HG02798 (cell line): ENCODE measurements around the gene TEX26.
"Not testable (repeated sequence)": the region's sequence is repeated elsewhere in the genome, so short reads cannot be mapped to it uniquely, and the experiment has no call there.

Source experiments
- ATAC-seq: cut with Tn5 transposase; IDR thresholded peaks from one replicate; pipeline ENCODE4 v1.9.1; 2021; ENCODE audit warnings: mild to moderate bottlenecking; ENCODE audit not compliant: unreplicated experiment, poor library complexity

The TEX26 gene

DNA sequence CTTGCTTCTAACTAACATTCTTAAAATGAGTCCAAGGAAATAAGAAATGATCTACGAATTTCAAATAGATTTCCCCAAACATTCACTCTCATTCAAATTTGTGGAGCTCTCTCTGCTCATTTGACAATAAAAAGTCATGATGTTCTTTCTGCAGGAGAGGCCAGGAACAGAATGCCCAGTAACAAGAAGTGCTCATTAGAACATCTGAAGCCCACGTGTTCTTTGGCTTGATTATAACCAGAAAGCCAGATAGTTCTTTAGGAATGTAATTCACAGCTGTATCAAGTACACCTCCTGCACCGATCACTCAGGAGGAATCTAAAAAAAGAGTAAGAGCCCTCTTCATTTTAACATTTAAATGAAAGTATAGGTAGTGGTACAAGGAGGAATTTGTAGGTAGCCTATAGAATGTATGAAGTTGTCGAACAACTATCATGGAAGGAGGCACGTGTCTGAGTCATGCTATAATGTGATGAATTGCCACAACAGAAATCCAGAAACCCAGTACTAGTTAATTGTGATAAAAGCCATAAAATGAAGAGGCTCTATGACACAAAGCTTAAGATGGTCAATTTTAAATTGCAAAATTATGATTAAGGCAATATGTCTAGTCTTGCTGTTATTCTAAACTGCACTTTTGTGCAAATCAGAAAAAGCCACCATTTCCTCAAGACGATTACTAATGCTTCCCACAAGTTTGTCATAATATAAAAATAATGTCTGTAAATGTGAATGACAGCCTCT lies 13.6 kb upstream of the TEX26 start:
- ATAC-seq: no peak

DNA sequence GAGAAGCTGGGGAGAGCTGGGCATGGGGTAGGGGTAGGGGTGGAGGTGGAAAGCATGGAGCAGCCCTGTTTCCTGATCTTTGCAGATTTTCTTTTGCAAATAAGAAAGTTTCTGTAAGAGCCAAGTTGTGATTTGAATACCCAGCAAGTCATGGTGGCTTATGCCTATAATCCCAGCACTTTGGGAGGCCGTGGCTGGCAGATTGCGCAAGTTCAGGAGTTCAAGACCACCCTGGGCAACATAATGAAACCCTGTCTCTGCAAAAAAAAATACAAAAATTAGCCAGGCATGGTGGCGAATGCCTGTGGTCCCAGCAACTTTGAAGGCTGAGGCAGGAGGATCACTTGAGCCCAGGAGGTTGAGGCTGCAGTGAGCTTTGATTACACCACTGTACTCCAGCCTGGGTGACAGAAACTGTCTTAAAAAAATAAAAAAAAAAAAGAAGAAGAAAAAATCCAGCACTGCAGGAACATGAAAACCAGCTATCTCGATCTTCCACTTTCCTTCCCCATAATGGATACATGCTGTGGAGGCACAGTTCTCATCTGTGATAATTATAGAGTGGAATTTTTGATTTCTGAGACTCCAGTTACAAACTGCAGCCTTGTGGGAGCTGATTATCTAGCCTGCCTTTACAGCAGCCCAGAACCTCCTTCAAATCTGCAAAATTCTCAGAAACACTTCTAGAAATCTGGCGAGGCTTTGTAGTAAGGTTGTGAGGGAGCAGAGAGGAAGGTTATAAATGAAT lies 12.1 kb upstream of the TEX26 start:
- ATAC-seq: no peak

DNA sequence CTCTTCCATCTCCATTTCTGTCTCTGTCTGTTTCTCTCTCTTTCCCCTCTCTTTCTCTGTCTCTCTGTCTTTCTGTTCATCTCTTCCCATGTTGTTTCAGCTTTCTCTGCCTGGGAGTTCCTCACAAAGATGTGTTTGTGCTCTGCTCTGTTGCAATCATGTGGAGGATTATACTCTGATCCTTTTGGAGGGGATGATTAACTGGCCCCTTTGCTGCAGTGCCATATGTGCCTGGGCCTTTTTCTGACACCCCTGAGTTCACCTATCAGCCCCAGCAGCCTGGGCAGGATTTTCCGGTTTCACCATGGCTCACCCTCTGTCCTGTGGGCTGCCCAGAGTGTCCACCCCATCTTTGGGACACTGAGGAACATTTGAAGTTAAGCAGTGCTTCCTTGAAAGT lies 9.0 kb upstream of the TEX26 start:
- no peak for ATAC-seq

DNA sequence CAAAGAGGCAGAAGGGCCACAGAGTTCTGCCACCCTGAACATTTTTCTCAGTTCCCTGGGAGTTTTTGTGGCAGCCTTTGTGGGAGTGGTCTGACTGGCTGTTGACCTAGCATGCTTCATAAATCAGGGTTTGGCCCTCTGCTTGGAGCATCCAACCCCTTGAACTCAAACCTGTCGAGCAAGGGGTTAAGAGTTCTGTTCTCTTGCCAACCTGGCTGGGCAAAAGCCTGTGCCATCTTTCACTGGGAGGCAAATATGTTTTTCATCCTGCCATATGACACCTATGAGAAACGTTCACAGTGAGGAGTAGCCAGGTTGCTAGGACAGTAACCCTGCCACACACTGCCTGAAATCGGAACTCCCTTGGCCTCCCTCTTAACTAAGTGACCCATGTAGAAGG lies 7.7 kb upstream of the TEX26 start:
- ATAC-seq: no peak

DNA sequence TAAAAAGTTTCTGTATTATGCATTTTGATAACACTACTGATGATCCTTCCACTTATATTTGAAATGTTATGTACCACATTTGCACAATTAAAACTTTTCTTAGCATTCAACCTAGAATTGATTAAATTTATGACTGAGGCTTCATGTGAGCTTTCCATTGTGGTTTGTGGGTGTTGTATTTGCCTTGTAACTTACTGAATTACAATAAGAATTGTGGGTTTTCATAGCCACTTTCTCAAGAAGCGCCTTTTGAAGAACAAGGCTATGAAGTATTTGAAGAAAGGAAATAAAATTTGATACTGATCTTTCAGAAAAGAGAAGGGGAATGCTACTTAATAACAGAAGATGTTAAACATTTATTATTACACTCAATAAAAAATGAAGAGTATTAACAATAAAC lies 7.0 kb upstream of the TEX26 start:
- ATAC-seq: no peak

DNA sequence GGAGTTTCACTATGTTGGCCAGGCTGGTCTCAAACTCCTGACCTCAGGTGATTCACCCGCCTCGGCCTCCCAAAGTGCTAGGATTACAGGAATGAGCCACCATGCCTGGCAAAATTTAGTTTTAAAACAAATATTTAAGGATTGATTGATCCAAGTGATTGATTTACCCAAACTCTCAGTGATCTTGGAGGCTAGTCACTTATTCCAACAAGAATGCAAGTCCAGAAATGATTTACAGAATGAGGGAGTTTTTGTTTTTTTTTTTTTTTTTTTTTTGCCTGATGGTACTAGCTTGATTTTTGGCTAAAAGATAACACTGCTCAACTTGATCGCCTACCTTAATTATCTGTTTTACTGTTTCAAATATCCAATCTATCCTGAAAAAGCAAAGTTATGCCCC lies 5.7 kb upstream of the TEX26 start:
- no peak for ATAC-seq

DNA sequence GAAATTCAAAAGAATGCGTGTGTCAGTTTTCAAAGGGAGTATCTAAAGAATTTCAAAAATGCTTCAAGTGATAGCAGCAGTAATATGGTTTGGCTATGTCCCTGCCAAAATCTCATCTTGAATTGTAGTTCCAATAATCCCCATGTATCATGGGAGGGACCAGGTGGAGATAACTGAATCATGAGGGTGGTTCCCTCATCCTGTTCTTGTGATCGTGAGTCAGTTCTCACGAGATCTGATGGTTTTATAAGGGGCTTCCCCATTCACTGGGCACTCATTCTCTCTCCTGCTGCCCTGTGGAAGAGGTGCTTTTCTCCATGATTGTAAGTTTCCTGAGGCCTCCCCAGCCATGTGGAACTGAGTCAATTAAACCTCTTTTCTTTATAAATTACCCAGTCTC lies 5.3 kb upstream of the TEX26 start:
- ATAC-seq: not testable (repeated sequence)

DNA sequence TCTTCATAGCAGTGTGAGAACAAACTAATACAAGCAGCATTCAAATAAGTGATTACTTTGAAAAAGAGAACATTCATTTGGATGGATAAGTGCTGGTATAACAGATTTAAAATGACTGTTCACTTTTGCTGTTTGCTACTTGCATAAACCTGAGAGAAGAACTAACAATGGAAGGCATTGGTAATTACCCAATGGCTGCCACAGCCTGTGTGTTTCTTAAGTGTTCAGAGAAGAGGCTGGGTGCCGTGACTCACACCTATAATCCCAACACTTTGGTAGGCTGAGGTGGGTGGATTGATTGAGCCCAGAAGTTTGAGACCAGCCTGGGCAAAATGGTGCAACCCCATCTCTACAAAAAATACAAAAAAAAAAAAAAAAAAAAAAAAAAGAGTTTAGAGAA lies 4.9 kb upstream of the TEX26 start:
- no peak for ATAC-seq

DNA sequence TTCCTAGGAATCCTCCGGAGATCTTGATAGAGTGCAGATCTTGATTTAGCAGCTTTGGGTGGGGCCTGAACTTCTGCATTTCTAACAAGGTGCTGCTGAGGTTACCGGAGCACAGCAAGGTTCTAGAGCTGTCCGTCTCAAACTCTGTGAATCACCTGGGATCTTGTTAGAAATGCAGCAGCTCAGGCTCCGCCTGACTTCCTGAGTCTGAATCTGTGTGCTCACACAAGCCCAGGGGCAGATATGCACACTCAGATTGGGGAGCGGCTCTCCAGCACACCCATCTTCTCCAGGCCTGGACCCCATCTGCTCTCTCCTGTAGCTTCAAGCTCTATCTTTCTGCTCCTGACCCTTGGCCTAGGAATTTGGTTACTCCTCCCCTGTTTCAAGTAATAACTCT lies 3.5 kb upstream of the TEX26 start:
- ATAC-seq: no peak

DNA sequence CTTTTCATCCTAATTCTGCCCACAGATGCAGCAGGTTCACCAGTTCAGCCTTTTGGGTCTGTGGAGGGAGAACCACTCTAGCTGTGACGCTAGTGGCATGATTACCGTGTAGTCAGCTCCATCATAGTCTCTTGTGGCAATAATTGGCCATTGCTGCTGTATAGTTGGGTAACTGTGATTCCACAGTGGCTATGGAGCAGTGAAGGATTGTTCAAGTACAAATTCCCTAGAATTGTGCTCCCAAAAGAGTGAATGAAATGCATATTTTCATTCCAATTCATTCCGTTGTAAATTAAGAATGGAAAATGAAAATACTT lies 856 bp downstream of the TEX26 start:
- no peak for ATAC-seq

DNA sequence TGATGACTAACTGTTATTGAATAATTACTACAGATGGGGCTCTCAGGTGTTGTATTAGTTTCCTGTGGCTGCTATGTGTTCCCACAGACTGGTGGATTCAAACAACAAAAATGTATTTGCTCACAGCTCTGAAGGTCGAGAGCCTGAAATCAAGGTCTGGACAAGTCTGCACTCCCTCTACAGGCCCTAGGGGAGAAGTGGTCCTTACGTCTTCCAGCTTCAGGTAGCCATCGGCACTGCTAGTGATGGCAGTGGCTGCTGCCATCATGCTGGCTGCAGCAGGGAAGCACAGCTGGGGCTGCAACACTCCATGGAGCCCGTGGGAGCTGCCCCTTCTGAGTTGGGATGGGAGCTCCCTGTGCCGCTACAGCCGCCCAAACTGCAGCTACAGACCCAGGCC lies 1.9 kb downstream of the TEX26 start:
- ATAC-seq: no peak

DNA sequence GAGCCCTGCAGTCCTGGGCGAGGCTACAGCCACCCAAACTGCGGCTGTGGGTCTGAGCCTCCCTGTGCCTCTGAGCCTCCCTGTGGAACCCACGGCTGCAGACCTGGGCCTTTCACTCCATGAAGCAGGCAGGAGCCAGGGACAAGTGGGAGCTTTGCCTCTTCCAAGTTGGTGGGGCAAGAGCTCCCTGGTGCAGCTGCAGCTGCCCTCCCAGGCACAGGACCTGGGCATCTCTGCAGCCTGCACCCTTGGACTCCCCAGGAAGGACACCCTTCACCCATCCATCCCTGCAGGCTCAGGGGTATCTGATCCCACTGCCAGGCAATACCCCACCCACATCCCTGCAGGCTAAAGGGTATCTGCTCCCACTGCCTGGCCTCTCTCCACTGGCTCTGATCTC lies 2.3 kb downstream of the TEX26 start:
- ATAC-seq: no peak

DNA sequence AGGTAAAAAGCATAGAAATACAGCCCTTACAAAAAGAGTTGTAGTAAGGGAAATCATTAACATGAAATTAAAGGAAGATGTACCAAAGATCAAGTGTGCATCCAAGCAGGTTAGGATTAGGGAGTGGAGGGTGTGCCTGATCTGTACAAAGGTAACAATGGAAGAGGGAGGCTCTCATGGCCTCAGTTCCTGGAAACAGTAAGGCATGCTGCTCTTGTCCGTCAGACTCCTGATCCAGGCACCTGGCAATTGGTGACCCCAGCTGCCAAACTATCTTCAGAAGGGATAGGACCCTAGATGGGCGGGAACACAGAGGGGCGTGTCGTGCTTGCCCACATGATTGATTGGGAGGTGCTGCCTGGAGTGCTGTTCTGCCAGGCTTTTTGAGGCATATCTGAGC lies 4.5 kb downstream of the TEX26 start:
- ATAC-seq: no peak

DNA sequence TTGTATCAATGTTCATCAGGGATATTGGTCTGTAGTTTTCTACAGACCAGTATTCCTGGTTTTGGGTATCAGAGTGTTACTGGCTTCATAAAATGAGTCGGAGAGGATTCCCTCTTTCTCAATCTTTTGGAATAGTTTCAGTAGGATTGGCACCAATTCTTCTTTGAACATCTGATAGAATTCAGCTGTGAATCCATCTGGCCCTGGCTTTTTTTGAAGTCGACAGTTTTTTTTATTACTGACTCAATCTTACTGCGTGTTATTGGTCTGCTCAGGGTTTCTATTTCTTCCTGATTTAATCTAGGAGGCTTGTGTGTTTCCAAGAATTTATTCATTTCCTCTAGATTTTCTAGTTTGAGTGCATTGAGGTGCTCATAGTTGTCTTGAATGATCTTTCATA lies 11.4 kb downstream of the TEX26 start:
- ATAC-seq: no peak

DNA sequence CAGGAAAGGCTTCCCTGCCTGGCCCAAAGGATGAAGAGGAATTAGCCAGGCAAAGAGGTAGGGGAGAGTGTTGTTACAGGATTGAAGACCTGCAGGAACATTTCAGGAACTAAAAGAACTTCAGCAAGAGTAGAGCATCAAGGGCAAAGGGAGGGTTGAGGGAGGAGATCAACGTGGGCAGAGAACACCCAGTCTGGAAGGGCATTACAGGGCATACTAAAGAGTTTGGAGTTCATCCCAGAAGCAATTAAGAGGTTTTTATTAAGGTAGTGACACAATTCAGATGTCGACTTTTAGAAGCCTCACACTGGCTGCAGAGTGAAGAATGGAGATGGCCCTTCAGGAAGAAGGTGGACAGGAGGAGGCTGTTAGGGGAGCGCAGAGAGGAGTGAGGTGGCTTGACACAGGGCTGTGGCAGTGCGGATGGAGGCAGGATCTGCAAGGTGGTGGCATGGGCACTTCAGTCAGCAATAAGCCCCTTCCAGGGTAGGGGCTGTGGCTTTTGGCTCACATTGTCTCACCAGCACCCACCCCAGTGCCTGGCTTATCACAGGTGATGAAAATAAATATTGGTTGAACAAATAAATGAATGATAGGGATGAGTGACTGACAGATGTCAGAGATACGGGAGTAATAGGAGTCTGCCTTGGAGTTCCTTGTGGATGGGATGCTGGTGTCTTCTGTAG lies 24.9 kb downstream of the TEX26 start:
- no peak for ATAC-seq

DNA sequence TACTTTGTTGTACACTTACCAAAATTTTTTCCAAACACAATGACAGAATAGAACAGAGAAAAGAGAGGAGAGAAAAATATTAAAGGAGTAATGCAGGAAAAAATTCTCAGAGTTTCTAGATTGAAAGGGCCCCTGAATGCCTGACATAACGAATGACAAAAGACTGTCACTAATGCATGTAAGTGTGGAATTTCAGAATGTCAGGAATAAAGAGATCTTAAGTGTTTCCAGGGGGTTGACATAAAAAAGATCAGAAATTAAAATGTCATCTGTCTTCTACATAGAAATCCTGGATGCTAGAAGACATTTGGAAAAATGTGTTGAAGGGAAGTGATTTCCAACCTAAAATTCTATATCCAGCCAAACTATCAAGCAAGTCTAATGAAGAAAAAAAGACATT lies 27.2 kb downstream of the TEX26 start:
- no peak for ATAC-seq

DNA sequence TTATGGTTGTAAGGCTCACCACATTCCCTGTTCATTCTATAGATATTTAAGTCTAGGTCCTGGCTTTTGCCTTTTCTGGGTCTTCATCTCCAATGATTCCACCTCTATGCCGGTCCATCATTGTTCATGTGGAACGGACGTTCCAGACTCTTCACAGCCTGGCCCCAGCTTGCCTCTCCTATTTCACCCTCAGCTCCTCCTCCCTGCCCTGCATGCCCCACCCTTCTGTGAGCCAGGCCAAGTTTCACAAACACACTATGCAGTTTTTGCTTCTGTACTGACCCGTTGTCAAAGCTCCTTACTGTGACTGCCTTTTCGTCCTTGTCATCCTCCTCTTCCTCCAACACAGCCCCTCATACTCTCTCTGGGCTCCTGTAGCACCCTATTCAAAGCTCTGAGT lies 31.3 kb downstream of the TEX26 start:
- no peak for ATAC-seq

DNA sequence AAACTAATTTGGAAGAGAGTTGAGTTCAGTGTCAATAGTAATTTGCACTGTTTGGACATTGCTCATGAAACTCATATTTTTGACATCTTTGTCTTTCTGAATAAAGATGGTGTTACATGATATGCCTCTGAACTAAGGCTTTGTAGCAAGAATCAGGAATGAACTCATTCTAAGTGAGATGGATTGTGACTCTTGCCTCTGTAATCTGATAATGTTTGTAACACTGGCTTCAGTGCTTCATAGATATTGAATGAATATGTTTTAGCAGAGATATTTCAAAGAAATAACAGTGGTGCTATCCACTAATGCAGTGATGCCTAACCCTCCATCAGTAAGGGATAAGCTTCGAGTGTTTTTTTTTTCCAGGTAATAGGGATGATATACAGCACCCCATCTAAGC lies 32.9 kb downstream of the TEX26 start:
- no peak for ATAC-seq

DNA sequence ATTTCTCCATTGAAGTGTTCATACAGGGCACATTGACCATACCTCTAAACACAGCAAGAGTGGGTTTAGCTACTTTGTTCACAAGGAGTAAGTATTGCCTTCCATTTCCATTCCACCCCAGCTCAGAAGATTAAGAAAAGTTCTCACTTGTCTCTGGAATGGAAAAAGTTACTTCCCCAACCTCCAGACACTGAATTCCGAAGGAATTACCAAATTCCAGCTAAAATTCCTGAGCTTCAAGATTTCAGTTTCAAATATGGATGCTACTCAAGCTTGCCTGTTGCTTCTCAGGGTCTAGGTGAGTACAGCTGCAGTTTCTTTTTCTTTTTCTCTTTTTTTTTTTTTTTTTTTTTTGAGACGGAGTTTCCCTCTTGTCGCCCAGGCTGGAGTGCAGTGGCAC lies 33.6 kb downstream of the TEX26 start:
- ATAC-seq: no peak

DNA sequence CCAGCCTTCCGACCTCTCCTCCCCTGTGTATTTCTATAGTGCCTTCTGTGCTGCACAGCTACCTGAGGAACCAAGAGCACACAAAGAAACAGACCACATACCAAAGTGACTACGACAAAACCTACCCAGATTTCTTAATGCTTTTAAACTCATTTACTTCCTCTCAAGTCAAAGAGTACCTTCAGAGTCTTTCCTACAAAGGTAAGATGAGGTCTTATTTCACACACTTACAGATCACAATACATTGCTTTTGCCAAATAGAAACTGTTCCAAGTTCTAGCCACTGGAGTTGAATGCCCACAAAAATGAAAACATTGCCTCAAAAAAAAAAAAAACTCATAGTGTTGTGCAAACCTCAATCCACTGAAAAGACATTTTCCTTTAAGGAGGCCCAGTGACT lies 36.4 kb downstream of the TEX26 start:
- ATAC-seq: no peak

DNA sequence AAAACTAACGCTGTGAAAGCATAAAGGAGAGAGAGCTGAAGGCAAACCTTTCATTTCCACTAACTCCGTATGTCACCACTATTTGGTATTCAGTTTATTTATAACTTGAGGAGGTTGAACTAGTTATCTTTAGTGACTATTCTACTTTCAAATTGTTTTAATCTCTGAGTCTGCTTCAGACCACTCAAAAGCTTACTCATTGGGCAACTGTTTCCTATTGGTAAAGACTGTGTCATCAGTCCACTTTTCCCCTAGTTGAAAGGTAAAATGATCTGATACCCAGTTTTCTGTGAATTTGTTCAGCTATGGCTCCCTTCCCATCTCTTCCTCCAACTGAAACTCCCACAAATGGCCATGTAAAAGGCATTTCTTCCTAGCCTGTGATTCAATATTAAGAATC lies 39.1 kb downstream of the TEX26 start:
- no peak for ATAC-seq

DNA sequence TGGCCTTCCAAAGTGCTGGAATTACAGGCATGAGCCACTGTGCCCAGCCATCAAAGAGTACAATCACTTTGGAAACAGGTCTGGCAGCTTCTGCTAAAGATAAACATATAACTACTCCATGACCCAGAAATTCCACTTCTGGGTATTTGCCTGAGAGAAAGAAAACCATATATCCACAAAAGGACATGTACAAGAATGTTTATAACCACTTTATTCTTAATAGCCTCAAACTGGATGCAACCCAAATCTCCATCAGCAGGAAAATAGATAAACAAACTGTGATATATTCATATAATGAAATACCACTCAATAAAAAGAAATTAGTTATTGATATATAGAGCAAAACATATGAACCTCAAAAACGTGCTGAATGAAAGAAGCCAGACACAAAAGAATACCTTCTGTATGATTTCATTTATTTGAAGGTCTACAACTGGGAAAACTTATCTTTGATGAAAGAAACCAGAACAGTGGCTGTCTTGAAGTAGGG lies 40.5 kb downstream of the TEX26 start:
- ATAC-seq: no peak
